ENCODE data around the gene GMDS.

DNA sequence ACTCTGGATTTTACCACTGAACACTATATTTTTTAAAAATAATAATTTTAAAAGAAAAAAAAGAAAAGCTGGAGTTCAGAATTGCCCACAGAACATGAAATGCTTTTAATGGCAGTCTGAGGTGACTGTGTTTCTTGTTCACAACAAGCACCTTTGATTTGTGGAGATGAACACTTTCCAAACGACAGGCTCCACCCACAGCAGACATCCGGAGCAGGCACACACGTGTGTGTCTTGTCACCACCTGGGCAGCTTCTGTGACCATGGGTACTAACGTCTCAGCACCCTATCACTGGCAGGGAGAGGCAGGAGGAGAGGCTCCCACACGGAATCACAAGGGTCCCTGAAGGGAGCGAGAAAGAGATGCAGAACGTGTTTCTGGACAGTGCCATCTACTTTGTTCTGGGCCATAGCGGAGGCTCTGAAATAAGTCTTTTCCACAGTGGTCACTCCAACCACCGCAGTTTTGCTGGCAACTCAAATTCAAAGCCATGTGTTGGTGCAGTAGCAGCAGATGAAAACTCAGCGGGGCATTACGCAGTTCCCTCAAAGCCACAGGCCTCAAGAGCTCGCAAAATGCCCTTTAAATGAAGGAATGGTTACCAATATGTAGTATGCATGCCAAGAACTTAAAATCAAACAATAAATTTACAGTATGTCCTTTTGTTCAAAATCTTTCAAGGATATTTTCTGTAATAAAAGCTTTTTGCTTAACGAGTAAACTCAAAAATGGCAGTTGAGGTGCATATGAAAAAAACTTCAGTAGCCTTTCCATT, 393.5 kb downstream of the GMDS start:
- no peak for TF ChIP-seq EZH2 (IDR thresholded peaks at IDR 0.05; ENCODE audit: borderline replicate concordance, insufficient read depth, low read depth, low read length, poor library complexity, severe bottlenecking)
- TF ChIP-seq CTCF (IDR thresholded peaks at IDR 0.05) = no peak
